NT2/D1 (cell line): ENCODE data around the gene PRMT7.

ENCODE experiments used
- YY1 ChIP-seq: IDR thresholded peaks from 2 replicates; pipeline ENCODE4 v1.6.1; 2011; ENCODE audit not compliant: insufficient read length, insufficient read depth
- ZNF274 ChIP-seq: IDR thresholded peaks from 2 replicates; pipeline ENCODE4 v1.6.1; 2011; ENCODE audit warnings: mild to moderate bottlenecking, low read depth, low read length

GRCh38 chr16:68346892-68347480 is 36.2 kb downstream of the PRMT7 start:
- TF ChIP-seq ZNF274, result no peak
- no peak for TF ChIP-seq YY1
